ENCODE measurements around the gene WIPF1. TPM values are rescaled to one million over a fixed set of nuclear protein-coding genes. Genes with fewer than 3 reads are reported as not detected.
A peak's percentile ranks its signal among the peaks of the same experiment; 100 is the strongest.

Gene WIPF1
- total RNA-seq, 1 donor from 2014 or later = 60.1 TPM

DNA sequence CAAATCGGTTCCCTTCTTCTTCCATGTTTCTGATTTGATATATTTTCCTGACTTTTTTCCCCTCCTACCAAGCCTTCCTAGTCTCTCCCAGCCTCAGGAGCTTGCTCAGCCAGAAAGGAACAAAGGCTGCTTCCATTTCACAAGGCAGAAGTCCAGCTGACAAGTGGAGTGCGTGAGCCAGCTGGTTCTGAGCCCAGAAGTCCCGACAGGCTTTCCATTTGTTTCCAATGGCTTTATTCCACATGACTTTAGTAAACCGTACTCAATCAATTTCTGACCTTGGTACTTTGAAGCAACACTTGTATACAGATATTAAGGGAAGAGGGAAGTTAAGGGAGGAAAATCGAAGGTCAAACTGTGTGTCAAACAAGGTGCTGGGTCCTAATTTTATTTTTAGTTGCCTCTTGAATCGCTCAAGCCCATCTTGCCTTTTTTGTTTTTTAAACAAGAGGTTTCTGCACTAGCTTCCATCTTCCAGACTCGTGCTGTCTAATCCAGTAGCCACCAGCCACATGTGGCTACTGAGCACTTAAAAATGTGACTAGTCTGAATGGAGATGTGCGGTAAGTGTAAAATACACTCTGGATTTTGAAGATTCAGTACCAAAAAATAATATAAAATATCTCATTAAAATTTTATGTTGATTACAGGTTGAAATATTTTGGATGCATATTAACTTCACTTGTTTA lies 36.2 kb downstream of the WIPF1 start:
- no peak for DNase-seq (ENCODE audit: extremely low spot score, unreplicated experiment)
- TF ChIP-seq, protein P1, sequence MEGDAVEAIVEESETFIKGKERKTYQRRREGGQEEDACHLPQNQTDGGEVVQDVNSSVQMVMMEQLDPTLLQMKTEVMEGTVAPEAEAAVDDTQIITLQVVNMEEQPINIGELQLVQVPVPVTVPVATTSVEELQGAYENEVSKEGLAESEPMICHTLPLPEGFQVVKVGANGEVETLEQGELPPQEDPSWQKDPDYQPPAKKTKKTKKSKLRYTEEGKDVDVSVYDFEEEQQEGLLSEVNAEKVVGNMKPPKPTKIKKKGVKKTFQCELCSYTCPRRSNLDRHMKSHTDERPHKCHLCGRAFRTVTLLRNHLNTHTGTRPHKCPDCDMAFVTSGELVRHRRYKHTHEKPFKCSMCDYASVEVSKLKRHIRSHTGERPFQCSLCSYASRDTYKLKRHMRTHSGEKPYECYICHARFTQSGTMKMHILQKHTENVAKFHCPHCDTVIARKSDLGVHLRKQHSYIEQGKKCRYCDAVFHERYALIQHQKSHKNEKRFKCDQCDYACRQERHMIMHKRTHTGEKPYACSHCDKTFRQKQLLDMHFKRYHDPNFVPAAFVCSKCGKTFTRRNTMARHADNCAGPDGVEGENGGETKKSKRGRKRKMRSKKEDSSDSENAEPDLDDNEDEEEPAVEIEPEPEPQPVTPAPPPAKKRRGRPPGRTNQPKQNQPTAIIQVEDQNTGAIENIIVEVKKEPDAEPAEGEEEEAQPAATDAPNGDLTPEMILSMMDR (IDR thresholded peaks at IDR 0.05) = no peak
- peak overlapping the region; percentile 56 for H3K27ac Mint-ChIP-seq (ENCODE audit: unreplicated experiment)
- no peak overlapping the region for H3K4me3 Mint-ChIP-seq (ENCODE audit: unreplicated experiment)
- H3K4me1 Mint-ChIP-seq (ENCODE audit: unreplicated experiment) = no peaks in the 10 kb centered on the region
- H3K9me3 Mint-ChIP-seq (ENCODE audit: unreplicated experiment) = no peaks in the 10 kb centered on the region
- H3K27me3 Mint-ChIP-seq (ENCODE audit: unreplicated experiment) = no peaks in the 10 kb centered on the region
- H3K36me3 Mint-ChIP-seq (ENCODE audit: unreplicated experiment) = peaks cover 30% of the 10 kb centered on the region

DNA sequence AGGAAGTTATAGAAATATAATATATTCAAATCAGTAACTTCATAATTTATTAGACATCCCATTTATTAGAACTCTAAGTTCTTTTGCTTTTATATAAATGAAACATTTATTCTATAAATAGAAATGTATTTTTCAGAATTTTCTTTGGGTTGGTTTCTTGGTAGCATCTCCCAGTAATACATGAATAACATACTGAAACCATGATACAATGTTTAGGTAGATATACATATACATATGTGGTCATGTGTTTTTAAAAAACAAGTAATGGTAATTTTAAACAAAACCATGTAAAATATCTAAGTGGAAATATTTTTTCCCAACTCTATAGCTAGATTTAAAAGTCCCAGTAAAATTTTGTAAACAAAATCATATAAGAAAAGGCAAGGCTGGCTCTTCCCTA lies 36.9 kb downstream of the WIPF1 start:
- DNase-seq (ENCODE audit: extremely low spot score, unreplicated experiment) = no peak
- Mint-ChIP-seq H3K27me3 (ENCODE audit: unreplicated experiment) (no peaks in the 10 kb centered on the region), H3K9me3 (ENCODE audit: unreplicated experiment) (no peaks in the 10 kb centered on the region), H3K4me1 (ENCODE audit: unreplicated experiment) (no peaks in the 10 kb centered on the region), H3K27ac (ENCODE audit: unreplicated experiment) (no peak overlapping the region), H3K4me3 (ENCODE audit: unreplicated experiment) (no peak overlapping the region), H3K36me3 (ENCODE audit: unreplicated experiment) (peaks cover 32% of the 10 kb centered on the region)
- TF ChIP-seq, protein P1 (IDR thresholded peaks at IDR 0.05) = no peak

DNA sequence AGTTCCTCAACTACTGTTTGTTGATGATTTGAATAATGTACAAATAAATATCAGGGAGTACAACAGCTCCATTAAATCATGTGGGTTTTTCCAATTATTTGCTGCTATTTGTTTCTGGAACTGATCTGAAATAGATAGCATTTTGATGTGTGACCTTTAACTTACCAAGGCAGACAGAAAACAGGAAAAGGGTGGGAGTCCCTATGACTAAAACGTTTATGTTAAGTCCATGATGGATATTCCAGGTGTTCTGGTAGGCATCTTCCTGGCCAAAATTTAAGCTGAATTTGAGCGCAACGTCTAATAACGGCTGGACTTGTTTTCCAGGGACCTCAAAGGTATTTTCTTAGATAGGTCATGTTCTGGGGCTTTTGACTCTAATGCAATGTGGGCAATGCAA lies 41.6 kb downstream of the WIPF1 start:
- Mint-ChIP-seq H3K4me3 (ENCODE audit: unreplicated experiment) (no peak overlapping the region), H3K4me1 (ENCODE audit: unreplicated experiment) (no peaks in the 10 kb centered on the region), H3K9me3 (ENCODE audit: unreplicated experiment) (peaks cover 6% of the 10 kb centered on the region), H3K36me3 (ENCODE audit: unreplicated experiment) (peaks cover 11% of the 10 kb centered on the region), H3K27me3 (ENCODE audit: unreplicated experiment) (no peaks in the 10 kb centered on the region), H3K27ac (ENCODE audit: unreplicated experiment) (no peak overlapping the region)
- DNase-seq (ENCODE audit: extremely low spot score, unreplicated experiment) = no peak
- TF ChIP-seq, protein P1 (IDR thresholded peaks at IDR 0.05) = no peak

DNA sequence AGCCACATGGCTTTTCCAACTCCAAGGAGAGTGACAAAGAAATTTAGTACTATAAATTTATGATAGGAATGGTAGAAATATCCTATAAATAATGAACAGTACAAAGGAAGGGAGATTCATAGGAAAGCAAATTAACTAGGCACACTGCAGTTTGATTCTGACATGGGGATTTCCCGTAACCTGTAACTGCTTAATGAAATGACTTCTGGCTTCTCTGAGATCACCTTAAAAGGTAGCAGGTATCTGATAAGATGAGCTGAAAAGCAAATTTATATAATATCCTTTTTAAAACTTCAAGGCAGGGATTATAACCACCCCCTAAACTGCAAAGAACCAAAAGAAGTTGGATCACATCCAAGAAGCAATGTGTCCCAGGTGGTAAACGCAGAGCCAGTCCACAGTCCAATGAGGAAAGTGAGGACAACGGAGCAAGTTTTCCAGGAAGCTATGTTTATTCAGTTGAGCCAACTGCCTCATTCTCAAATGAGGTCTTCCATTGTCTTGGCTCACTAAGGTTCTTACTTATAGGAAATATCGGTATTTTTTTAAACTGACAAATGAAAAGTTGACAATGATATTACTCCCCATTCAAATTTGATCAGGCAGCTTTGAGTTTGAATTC lies 43.0 kb downstream of the WIPF1 start:
- Mint-ChIP-seq H3K27me3 (ENCODE audit: unreplicated experiment) (no peaks in the 10 kb centered on the region), H3K4me1 (ENCODE audit: unreplicated experiment) (no peaks in the 10 kb centered on the region), H3K9me3 (ENCODE audit: unreplicated experiment) (peaks cover 6% of the 10 kb centered on the region), H3K4me3 (ENCODE audit: unreplicated experiment) (no peak overlapping the region), H3K27ac (ENCODE audit: unreplicated experiment) (no peak overlapping the region), H3K36me3 (ENCODE audit: unreplicated experiment) (peaks cover 8% of the 10 kb centered on the region)
- no peak for DNase-seq (ENCODE audit: extremely low spot score, unreplicated experiment)
- TF ChIP-seq, protein P1 (IDR thresholded peaks at IDR 0.05) = no peak

DNA sequence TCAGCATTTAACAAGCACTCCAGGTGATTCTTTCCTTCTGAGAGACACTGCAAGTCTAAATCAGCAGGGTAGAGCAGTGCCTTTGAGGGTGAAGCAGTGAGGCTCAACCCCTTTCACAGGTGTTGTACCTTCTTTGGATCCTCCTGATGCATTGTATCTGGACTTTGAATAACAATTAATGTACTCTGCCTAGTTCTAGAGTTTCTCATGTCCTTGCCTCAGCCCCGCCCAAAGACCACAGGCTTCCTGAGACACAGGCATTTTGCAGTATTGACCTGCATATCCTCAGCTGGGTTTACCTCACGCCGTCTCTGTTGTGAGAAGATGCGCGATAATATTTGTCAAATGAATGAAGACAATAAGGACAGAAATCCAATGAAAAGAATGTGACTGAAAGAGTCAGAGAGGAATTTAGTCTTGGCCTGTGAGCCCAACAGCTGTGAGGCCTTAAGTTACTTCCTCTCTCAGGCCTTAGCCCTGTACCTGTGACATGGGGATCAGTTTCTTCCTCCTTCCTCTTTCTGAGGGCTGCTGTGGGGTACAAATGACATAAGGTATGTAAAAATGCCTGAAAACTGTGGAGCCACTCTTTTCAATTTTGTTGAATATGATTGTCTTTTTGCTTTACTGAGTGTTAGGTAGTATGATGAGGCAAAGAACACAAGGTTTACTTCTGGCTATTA lies 43.7 kb downstream of the WIPF1 start:
- Mint-ChIP-seq H3K9me3 (ENCODE audit: unreplicated experiment) (peaks cover 6% of the 10 kb centered on the region), H3K36me3 (ENCODE audit: unreplicated experiment) (peaks cover 8% of the 10 kb centered on the region), H3K27me3 (ENCODE audit: unreplicated experiment) (no peaks in the 10 kb centered on the region), H3K27ac (ENCODE audit: unreplicated experiment) (no peak overlapping the region), H3K4me1 (ENCODE audit: unreplicated experiment) (no peaks in the 10 kb centered on the region), H3K4me3 (ENCODE audit: unreplicated experiment) (no peak overlapping the region)
- TF ChIP-seq, protein P1 (IDR thresholded peaks at IDR 0.05) = no peak
- DNase-seq (ENCODE audit: extremely low spot score, unreplicated experiment) = no peak

Data from osteocyte (in vitro differentiated cells).